H1 (cell line): ENCODE measurements around the gene CD46.

Experiments used
- CEBPB ChIP-seq: IDR thresholded peaks from 2 replicates; pipeline ENCODE4 v1.6.1; 2012; ENCODE audit warnings: low read depth, low read length
- EZH2 ChIP-seq: fragments of 200-600 bp; sonication (generic); IDR thresholded peaks from 2 replicates; pipeline ENCODE4 v1.7.1; 2012; ENCODE audit warnings: low read depth, mild to moderate bottlenecking, moderate library complexity, low read length, inconsistent platforms; ENCODE audit not compliant: severe bottlenecking
- HDAC2 ChIP-seq, 2 experiments: fragments of 300-600 bp in 1 of 2; sonication (generic) in 1 of 2; IDR thresholded peaks; 2 replicates each; pipeline ENCODE4 v1.6.1; 2011 to 2012; ENCODE audit warnings: low read depth in 2 of 2, low read length in 2 of 2, mild to moderate bottlenecking in 2 of 2, moderate library complexity in 2 of 2, borderline replicate concordance in 1 of 2, inconsistent platforms in 1 of 2
- NANOG ChIP-seq: IDR thresholded peaks from 2 replicates; pipeline ENCODE4 v1.6.1; 2011; ENCODE audit warnings: low read length, low read depth, mild to moderate bottlenecking, inconsistent platforms; ENCODE audit not compliant: insufficient read depth, poor library complexity, severe bottlenecking
- SUZ12 ChIP-seq: fragments of 200-600 bp; sonication (generic); IDR thresholded peaks from 2 replicates; pipeline ENCODE4 v1.6.1; 2012; ENCODE audit warnings: mild to moderate bottlenecking, inconsistent platforms, low read length, moderate library complexity, mixed read lengths
- TF ChIP-seq, protein P1 (sequence below), 3 experiments: IDR thresholded peaks; 1 replicate in 2 of 3; 2 replicates in 1 of 3; pipeline versions ENCODE4 v1.5.1 to v1.6.1; 2011; ENCODE audit warnings: low read length in 3 of 3, mild to moderate bottlenecking in 3 of 3, inconsistent platforms in 2 of 3, low read depth in 1 of 3, moderate library complexity in 1 of 3; ENCODE audit not compliant: insufficient read depth in 1 of 3; ENCODE audit errors: control extremely low read depth in 1 of 3
- TF ChIP-seq, protein P2 (sequence below): IDR thresholded peaks from 2 replicates; pipeline ENCODE4 v1.6.1; 2012; ENCODE audit warnings: inconsistent platforms

- TF ChIP-seq HDAC2 (IDR thresholded peaks at IDR 0.05; ENCODE audit: borderline replicate concordance in 1 of 2, low read depth in 2 of 2, low read length in 2 of 2) = no peak
- TF ChIP-seq, protein P1, sequence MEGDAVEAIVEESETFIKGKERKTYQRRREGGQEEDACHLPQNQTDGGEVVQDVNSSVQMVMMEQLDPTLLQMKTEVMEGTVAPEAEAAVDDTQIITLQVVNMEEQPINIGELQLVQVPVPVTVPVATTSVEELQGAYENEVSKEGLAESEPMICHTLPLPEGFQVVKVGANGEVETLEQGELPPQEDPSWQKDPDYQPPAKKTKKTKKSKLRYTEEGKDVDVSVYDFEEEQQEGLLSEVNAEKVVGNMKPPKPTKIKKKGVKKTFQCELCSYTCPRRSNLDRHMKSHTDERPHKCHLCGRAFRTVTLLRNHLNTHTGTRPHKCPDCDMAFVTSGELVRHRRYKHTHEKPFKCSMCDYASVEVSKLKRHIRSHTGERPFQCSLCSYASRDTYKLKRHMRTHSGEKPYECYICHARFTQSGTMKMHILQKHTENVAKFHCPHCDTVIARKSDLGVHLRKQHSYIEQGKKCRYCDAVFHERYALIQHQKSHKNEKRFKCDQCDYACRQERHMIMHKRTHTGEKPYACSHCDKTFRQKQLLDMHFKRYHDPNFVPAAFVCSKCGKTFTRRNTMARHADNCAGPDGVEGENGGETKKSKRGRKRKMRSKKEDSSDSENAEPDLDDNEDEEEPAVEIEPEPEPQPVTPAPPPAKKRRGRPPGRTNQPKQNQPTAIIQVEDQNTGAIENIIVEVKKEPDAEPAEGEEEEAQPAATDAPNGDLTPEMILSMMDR (IDR thresholded peaks at IDR 0.05; ENCODE audit: control extremely low read depth in 1 of 3, insufficient read depth in 1 of 3, low read depth in 1 of 3, low read length in 3 of 3) = no peak
- TF ChIP-seq, protein P2, sequence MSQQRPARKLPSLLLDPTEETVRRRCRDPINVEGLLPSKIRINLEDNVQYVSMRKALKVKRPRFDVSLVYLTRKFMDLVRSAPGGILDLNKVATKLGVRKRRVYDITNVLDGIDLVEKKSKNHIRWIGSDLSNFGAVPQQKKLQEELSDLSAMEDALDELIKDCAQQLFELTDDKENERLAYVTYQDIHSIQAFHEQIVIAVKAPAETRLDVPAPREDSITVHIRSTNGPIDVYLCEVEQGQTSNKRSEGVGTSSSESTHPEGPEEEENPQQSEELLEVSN = no peak
- TF ChIP-seq NANOG = no peak
- no peak for TF ChIP-seq SUZ12
- TF ChIP-seq EZH2 = no peak
- TF ChIP-seq CEBPB = no peak
Observed at GRCh38 chr1:207821464-207822045, 69.7 kb downstream of the CD46 start.
